ENCODE measurements around the gene ABCG2. TPM values are rescaled to one million over a fixed set of nuclear protein-coding genes. Genes with fewer than 3 reads are reported as not detected.

The ABCG2 gene
- total RNA-seq, 1 donor from 2014 or later, result 37.0 TPM

DNA sequence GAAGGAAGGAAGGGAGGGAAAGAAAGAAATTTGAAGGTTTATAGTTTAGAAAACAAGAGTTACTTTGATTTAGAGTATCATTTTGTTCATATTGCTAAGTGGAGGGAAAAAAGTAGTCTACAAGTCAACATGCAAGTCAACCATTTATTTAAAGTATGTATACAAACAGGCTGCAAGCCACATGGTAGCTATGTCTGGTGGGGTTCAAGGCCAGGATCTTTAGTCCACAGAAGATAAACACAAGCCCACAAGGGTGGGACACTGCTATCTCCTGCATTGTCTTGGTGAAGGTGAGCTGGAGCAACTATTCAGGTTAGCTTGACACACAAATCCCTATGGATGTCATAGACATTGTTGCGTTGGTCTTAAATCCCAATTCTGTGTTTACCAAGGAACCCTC lies 71.4 kb downstream of the ABCG2 start:
- H3K9me3 Mint-ChIP-seq (ENCODE audit: unreplicated experiment), result no peaks in the 10 kb centered on the region
- TF ChIP-seq, protein P1, sequence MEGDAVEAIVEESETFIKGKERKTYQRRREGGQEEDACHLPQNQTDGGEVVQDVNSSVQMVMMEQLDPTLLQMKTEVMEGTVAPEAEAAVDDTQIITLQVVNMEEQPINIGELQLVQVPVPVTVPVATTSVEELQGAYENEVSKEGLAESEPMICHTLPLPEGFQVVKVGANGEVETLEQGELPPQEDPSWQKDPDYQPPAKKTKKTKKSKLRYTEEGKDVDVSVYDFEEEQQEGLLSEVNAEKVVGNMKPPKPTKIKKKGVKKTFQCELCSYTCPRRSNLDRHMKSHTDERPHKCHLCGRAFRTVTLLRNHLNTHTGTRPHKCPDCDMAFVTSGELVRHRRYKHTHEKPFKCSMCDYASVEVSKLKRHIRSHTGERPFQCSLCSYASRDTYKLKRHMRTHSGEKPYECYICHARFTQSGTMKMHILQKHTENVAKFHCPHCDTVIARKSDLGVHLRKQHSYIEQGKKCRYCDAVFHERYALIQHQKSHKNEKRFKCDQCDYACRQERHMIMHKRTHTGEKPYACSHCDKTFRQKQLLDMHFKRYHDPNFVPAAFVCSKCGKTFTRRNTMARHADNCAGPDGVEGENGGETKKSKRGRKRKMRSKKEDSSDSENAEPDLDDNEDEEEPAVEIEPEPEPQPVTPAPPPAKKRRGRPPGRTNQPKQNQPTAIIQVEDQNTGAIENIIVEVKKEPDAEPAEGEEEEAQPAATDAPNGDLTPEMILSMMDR (IDR thresholded peaks at IDR 0.05; ENCODE audit: unreplicated experiment), result no peak

DNA sequence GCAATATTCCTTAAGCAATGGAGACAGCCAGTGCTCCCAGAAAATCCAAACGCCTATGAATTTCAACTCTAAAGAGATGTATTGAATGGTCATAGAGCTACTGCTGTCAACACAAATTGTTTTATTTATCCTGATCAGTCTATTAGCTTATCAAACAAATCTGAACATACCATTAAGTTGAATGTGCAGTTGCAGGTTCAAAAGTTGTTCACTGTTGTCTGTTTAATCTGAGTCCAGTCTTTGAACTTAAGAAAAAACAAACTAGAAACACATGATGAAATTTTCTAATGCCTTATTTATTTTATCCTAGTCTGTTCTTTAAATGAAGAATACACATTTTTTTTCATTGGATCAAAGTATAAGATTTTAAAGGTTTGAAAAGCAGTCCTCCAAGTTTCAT lies 77.8 kb downstream of the ABCG2 start:
- TF ChIP-seq, protein P1 (IDR thresholded peaks at IDR 0.05; ENCODE audit: unreplicated experiment), result no peak
- H3K4me3 Mint-ChIP-seq (ENCODE audit: unreplicated experiment), result no peak overlapping the region

More for the DNA sequence above, 71.4 kb downstream of the ABCG2 start:
- Mint-ChIP-seq H3K36me3 (ENCODE audit: low read depth, unreplicated experiment) (peaks cover 11% of the 10 kb centered on the region), H3K27me3 (ENCODE audit: unreplicated experiment) (peaks cover 8% of the 10 kb centered on the region), H3K4me1 (ENCODE audit: unreplicated experiment) (peaks cover 25% of the 10 kb centered on the region), H3K27ac (ENCODE audit: unreplicated experiment) (no peak overlapping the region), H3K4me3 (ENCODE audit: unreplicated experiment) (no peak overlapping the region)
- no peak for DNase-seq (ENCODE audit: low spot score)

DNA sequence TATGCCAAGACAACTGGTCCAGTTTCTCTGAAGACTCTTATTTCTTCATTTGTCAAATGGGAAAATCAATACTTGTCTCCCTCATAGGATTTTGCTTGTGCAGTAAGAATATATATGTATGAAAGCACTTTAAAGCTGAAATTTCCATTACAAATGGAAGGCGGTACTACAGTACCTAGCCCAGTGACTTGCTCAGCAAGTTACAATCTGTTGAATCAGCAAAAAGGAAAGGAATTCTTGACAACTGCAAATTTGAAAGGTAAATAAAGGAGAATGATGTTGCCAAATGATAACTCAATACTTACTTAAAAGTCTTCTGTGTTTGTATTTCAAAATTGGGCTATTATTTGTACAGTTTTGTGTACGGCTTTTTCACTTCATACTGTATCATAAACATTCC lies 79.9 kb downstream of the ABCG2 start:
- Mint-ChIP-seq H3K4me3 (ENCODE audit: unreplicated experiment) (no peak overlapping the region), H3K27ac (ENCODE audit: unreplicated experiment) (no peak overlapping the region), H3K36me3 (ENCODE audit: low read depth, unreplicated experiment) (peaks cover 13% of the 10 kb centered on the region), H3K27me3 (ENCODE audit: unreplicated experiment) (peaks cover 4% of the 10 kb centered on the region), H3K4me1 (ENCODE audit: unreplicated experiment) (peaks cover 15% of the 10 kb centered on the region), H3K9me3 (ENCODE audit: unreplicated experiment) (no peaks in the 10 kb centered on the region)
- no peak for DNase-seq (ENCODE audit: low spot score)
- TF ChIP-seq, protein P1 (IDR thresholded peaks at IDR 0.05; ENCODE audit: unreplicated experiment), result no peak

More for the DNA sequence above, 77.8 kb downstream of the ABCG2 start:
- peaks cover 11% of the 10 kb centered on the region for H3K4me1 Mint-ChIP-seq (ENCODE audit: unreplicated experiment)
- peaks cover 5% of the 10 kb centered on the region for H3K27me3 Mint-ChIP-seq (ENCODE audit: unreplicated experiment)
- H3K36me3 Mint-ChIP-seq (ENCODE audit: low read depth, unreplicated experiment), result peaks cover 7% of the 10 kb centered on the region
- no peak overlapping the region for H3K27ac Mint-ChIP-seq (ENCODE audit: unreplicated experiment)
- no peak for DNase-seq (ENCODE audit: low spot score)
- H3K9me3 Mint-ChIP-seq (ENCODE audit: unreplicated experiment), result no peaks in the 10 kb centered on the region

DNA sequence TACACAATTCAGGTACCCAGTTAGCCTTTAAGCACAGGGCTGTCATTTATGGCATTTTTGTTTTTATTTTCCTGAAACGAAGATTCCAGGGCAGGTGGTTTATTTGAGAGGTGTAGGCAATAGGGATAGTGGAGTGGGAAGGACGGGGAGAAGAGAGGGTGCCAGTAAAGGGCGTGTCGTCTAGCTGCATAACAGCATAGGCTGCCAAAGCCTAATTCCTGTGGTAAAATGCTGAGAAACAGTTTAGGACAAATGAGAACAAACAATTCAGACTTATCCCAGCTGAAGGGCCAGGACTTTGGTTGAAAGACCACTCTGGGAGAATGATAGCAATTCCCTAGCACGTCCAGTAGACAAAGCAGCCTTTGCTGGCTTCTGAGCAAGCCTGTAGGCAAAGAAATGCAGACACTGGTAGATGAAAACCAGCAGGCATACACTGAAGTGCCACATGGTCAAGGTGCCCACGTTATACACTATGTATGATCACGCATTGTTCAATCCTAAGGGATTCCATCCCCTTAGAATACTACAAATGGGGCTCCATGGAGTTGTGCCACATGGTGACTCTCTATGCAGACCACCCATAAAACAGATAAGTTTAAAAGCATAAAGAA lies 80.4 kb downstream of the ABCG2 start:
- Mint-ChIP-seq H3K27me3 (ENCODE audit: unreplicated experiment) (peaks cover 2% of the 10 kb centered on the region), H3K36me3 (ENCODE audit: low read depth, unreplicated experiment) (peaks cover 13% of the 10 kb centered on the region), H3K4me3 (ENCODE audit: unreplicated experiment) (no peak overlapping the region), H3K27ac (ENCODE audit: unreplicated experiment) (no peak overlapping the region), H3K4me1 (ENCODE audit: unreplicated experiment) (peaks cover 14% of the 10 kb centered on the region), H3K9me3 (ENCODE audit: unreplicated experiment) (no peaks in the 10 kb centered on the region)
- TF ChIP-seq, protein P1 (IDR thresholded peaks at IDR 0.05; ENCODE audit: unreplicated experiment), result no peak
- DNase-seq (ENCODE audit: low spot score), result no peak

DNA sequence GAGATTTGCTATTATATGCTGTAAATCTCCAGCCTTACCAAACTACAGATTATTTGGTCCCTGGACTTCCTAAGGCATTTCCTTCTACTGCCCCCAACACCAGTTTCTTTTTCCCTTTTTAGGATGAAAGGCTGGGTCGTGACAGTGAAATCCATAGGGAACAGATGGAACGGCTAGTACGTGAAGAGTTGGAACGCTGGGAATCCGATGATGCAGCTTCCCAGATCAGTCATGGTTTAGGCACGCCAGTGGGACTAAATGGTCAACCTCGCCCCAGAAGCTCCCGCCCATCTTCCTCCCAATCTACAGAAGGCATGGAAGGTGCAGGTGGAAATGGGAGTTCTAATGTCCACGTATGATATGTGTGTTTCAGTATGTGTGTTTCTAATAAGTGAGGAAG lies 83.1 kb downstream of the ABCG2 start:
- H3K27ac Mint-ChIP-seq (ENCODE audit: unreplicated experiment), result no peak overlapping the region
- H3K27me3 Mint-ChIP-seq (ENCODE audit: unreplicated experiment), result peaks cover 2% of the 10 kb centered on the region
- DNase-seq (ENCODE audit: low spot score), result no peak
- TF ChIP-seq, protein P1 (IDR thresholded peaks at IDR 0.05; ENCODE audit: unreplicated experiment), result no peak
- peaks cover 17% of the 10 kb centered on the region for H3K4me1 Mint-ChIP-seq (ENCODE audit: unreplicated experiment)
- peaks cover 9% of the 10 kb centered on the region for H3K9me3 Mint-ChIP-seq (ENCODE audit: unreplicated experiment)
- peaks cover 34% of the 10 kb centered on the region for H3K36me3 Mint-ChIP-seq (ENCODE audit: low read depth, unreplicated experiment)
- H3K4me3 Mint-ChIP-seq (ENCODE audit: unreplicated experiment), result no peak overlapping the region

All from endothelial cell (in vitro differentiated cells).